K562 (cell line): ENCODE measurements around the gene AQP9. TPM values are rescaled to one million over a fixed set of nuclear protein-coding genes. Genes with fewer than 3 reads are reported as not detected.
A peak's percentile ranks its signal among the peaks of the same experiment; 100 is the strongest.

Source experiments
- ATAC-seq: fragments of 200-7000 bp; cut with Tn5 transposase; 3 replicates; pipeline ENCODE4 v1.9.1; 2020; ENCODE audit warnings: moderate library complexity
- BruUV-seq: library from RNA; stranded (reverse); fragments of 400-500 nt; replicated peaks from 2 replicates; lab custom pipeline; 2021; lab: Mats Ljungman, UMichigan
- CTCF ChIA-PET: fragments of 300-600 bp; formaldehyde crosslinking; extraction: SDS; loops from one replicate; lab custom pipeline; 2021; ENCODE audit warnings: low intra/inter-chr PET ratio; lab: Yijun Ruan, JAX
- POLR2A ChIA-PET: fragments of 300-600, 350-650 bp; sonication (Branson Sonifier 250); formaldehyde crosslinking; extraction: SDS; loops from one replicate; lab custom pipeline; 2021; ENCODE audit warnings: antibody characterized with exemption, inconsistent platforms; lab: Yijun Ruan, JAX
- DNase-seq, 4 experiments: peaks; one replicate each; pipeline versions ENCODE4 v3.0.0 to v3.0.0-alpha.2; 2011 to 2018; ENCODE audit warnings: low spot score in 3 of 4, mixed read lengths in 3 of 4; ENCODE audit errors: extremely low read depth in 1 of 4
- FAIRE-seq: peaks from 2 replicates; lab custom pipeline; 2011; peaks lifted over from hg19 to GRCh38; lab: Jason Lieb, UNC
- H2AFZ ChIP-seq: 2 replicates; pipeline ENCODE4 v1.6.0; 2011; ENCODE audit warnings: low read depth, low read length, control low read depth, inconsistent platforms
- H3K27ac ChIP-seq: fragments of 200-600 bp; 3 replicates; pipeline ENCODE4 v1.8.0; 2011; ENCODE audit warnings: low read depth, mild to moderate bottlenecking, control low read depth, inconsistent platforms, low read length, moderate library complexity, mixed read lengths; ENCODE audit errors: extremely low read depth
- H3K27me3 ChIP-seq, 2 experiments: fragments of 300-600 bp in 1 of 2; 2 replicates in 1 of 2; 3 replicates in 1 of 2; pipeline versions ENCODE4 v1.6.0 to v1.8.0; 2011; ENCODE audit warnings: inconsistent platforms in 2 of 2, low read length in 2 of 2, mild to moderate bottlenecking in 1 of 2, mixed read lengths in 1 of 2, moderate library complexity in 1 of 2; ENCODE audit not compliant: control insufficient read depth in 2 of 2, insufficient read depth in 2 of 2
- H3K36me3 ChIP-seq: fragments of 300-600 bp; 3 replicates; pipeline ENCODE4 v1.8.0; 2011; ENCODE audit warnings: mild to moderate bottlenecking, low read length, inconsistent platforms; ENCODE audit not compliant: control insufficient read depth, insufficient read depth
- H3K4me1 ChIP-seq, 2 experiments: fragments of 200-600 bp in 1 of 2; replicated peaks in 1 of 2; 2 replicates in 1 of 2; 3 replicates in 1 of 2; pipeline versions ENCODE4 v1.5.1 to v1.8.0; 2011; ENCODE audit warnings: inconsistent platforms in 2 of 2, low read length in 2 of 2, mild to moderate bottlenecking in 1 of 2, mixed read lengths in 1 of 2, moderate library complexity in 1 of 2; ENCODE audit not compliant: control insufficient read depth in 2 of 2, insufficient read depth in 2 of 2
- H3K4me2 ChIP-seq: 2 replicates; pipeline ENCODE4 v1.6.1; 2011; ENCODE audit warnings: low read length, control low read depth, inconsistent platforms, mixed read lengths; ENCODE audit not compliant: insufficient read depth
- H3K4me3 ChIP-seq: fragments of 200-600 bp; sonication (generic), shearing (Covaris generic); 2 replicates; pipeline ENCODE4 v1.5.1; 2016; ENCODE audit warnings: control low read depth, inconsistent platforms
- H3K79me2 ChIP-seq: fragments of 200-600 bp; 3 replicates; pipeline ENCODE4 v1.8.0; 2011; ENCODE audit warnings: low read length, inconsistent platforms; ENCODE audit not compliant: control insufficient read depth, insufficient read depth
- H3K9ac ChIP-seq, 2 experiments: 2 replicates each; pipeline versions ENCODE4 v1.6.0 to v1.6.1; 2011; ENCODE audit warnings: low read depth in 2 of 2, low read length in 2 of 2, control low read depth in 1 of 2, inconsistent platforms in 1 of 2, mild to moderate bottlenecking in 1 of 2, mixed read lengths in 1 of 2; ENCODE audit not compliant: insufficient read depth in 1 of 2
- H3K9me1 ChIP-seq: one replicate; pipeline ENCODE4 v1.6.0; 2011; ENCODE audit warnings: inconsistent platforms, mild to moderate bottlenecking, low read length, moderate library complexity; ENCODE audit not compliant: control insufficient read depth, insufficient read depth
- H3K9me3 ChIP-seq: replicated peaks from 2 replicates; pipeline ENCODE4 v1.5.1; 2011; ENCODE audit warnings: low read depth, low read length, inconsistent platforms; ENCODE audit not compliant: control insufficient read depth, insufficient read depth
- H4K20me1 ChIP-seq: replicated peaks from 2 replicates; pipeline ENCODE4 v1.6.1; 2011; ENCODE audit warnings: low read length, inconsistent platforms, mixed read lengths; ENCODE audit not compliant: control insufficient read depth, insufficient read depth
- CCNT2 ChIP-seq: IDR thresholded peaks from 2 replicates; pipeline ENCODE4 v1.6.1; 2011; ENCODE audit warnings: borderline replicate concordance, low read depth, mild to moderate bottlenecking, moderate library complexity, mixed read lengths, low read length; ENCODE audit not compliant: insufficient read length; ENCODE audit errors: extremely low read depth
- MTA1 ChIP-seq: fragments of 450-650 bp; IDR thresholded peaks from 2 replicates; pipeline ENCODE4 v1.6.1; 2017; ENCODE audit warnings: borderline replicate concordance
- OTX1 ChIP-seq: fragments of 450-650 bp; formaldehyde crosslinking; IDR thresholded peaks from 2 replicates; pipeline ENCODE4 v1.4.0; 2022; ENCODE audit warnings: mild to moderate bottlenecking
- POLR2B ChIP-seq: fragments of 450-650 bp; IDR thresholded peaks from 2 replicates; pipeline ENCODE4 v1.6.1; 2018; ENCODE audit warnings: low read depth; ENCODE audit not compliant: partially characterized antibody
- SIRT6 ChIP-seq: IDR thresholded peaks from one replicate; pipeline ENCODE4 v1.6.1; 2012; ENCODE audit warnings: low read depth, mild to moderate bottlenecking, control low read depth, inconsistent platforms, low read length, moderate library complexity
- SMC3 ChIP-seq: conservative IDR thresholded peaks from 2 replicates; pipeline ENCODE4 v1.6.1; 2011; ENCODE audit warnings: low read depth, low read length, improper control_type of control experiment; ENCODE audit not compliant: insufficient read depth
- SNIP1 ChIP-seq: fragments of 450-650 bp; IDR thresholded peaks from 2 replicates; pipeline ENCODE4 v1.7.1; 2017; ENCODE audit warnings: low read depth, mild to moderate bottlenecking
- TCF3 ChIP-seq: sonication (generic); formaldehyde crosslinking; IDR thresholded peaks from 2 replicates; pipeline ENCODE4 v1.4.0; 2020; ENCODE audit warnings: mild to moderate bottlenecking, missing genetic modification reagents
- TEAD1 ChIP-seq, 2 experiments: fragments of 450-650 bp in 1 of 2; sonication (generic) in 1 of 2; formaldehyde crosslinking; IDR thresholded peaks; 2 replicates each; pipeline versions ENCODE4 v1.4.0 to v1.8.0; 2020 to 2022; ENCODE audit warnings: mild to moderate bottlenecking in 2 of 2, missing genetic modification reagents in 1 of 2
- TEAD4 ChIP-seq, 2 experiments: sonication (generic) in 1 of 2; formaldehyde crosslinking in 1 of 2; IDR thresholded peaks; 2 replicates each; pipeline versions ENCODE4 v1.6.1 to v1.8.0; 2012 to 2022; ENCODE audit warnings: borderline replicate concordance in 1 of 2, inconsistent platforms in 1 of 2, low read length in 1 of 2, mild to moderate bottlenecking in 1 of 2, missing genetic modification reagents in 1 of 2
- THAP7 ChIP-seq: fragments of 250-450 bp; sonication (Bioruptor Pico); IDR thresholded peaks from 2 replicates; pipeline ENCODE4 v1.5.0; 2021
- UBTF ChIP-seq, 2 experiments: IDR thresholded peaks; 2 replicates each; pipeline ENCODE4 v1.6.1; 2012; ENCODE audit warnings: improper control_type of control experiment in 2 of 2, low read depth in 2 of 2, low read length in 2 of 2, borderline replicate concordance in 1 of 2
- ZFX ChIP-seq: sonication (generic); formaldehyde crosslinking; IDR thresholded peaks from 2 replicates; pipeline ENCODE4 v1.8.0; 2022; ENCODE audit warnings: mild to moderate bottlenecking, missing genetic modification reagents, moderate library complexity
- ZKSCAN3 ChIP-seq: fragments of 250-450 bp; sonication (Bioruptor Pico); IDR thresholded peaks from 2 replicates; pipeline ENCODE4 v1.4.0; 2020
- ZNF143 ChIP-seq: sonication (generic); formaldehyde crosslinking; IDR thresholded peaks from 2 replicates; pipeline ENCODE4 v1.9.0; 2022; ENCODE audit warnings: mild to moderate bottlenecking, missing genetic modification reagents
- ZNF75A ChIP-seq: fragments of 450-650 bp; formaldehyde crosslinking; IDR thresholded peaks from 2 replicates; pipeline ENCODE4 v1.4.0; 2020; ENCODE audit warnings: mild to moderate bottlenecking
- WGBS: fragments of 100-300 bp; shearing (Covaris generic); methylation state at CpG from one replicate; pipeline ENCODE4 v1.1.6; 2016; ENCODE audit warnings: low coverage, mixed read lengths; ENCODE audit not compliant: insufficient coverage; ENCODE audit errors: missing lambda C conversion rate; 5-methylcytosine and 5-hydroxymethylcytosine counted together
- in situ Hi-C: fragments of 300-500 bp; cut with MboI; formaldehyde crosslinking; loops from 4 replicates; pipeline ENCODE4 v1.15.0; 2018; ENCODE audit warnings: inconsistent platforms, mixed read lengths
- intact Hi-C: fragments of 100-400 bp; cut with micrococcal nuclease; formaldehyde crosslinking; loops from 2 replicates; pipeline ENCODE4 v1.14.2; 2022
- polyA plus RNA-seq, 8 experiments: library from polyadenylated mRNA; depleted of rRNA in 4 of 8; stranded (reverse) in 5 of 8; unstranded in 3 of 8; fragments of >200 nt; fragmentation: Nextera tagmentation in 2 of 8; fragmentation: Illumina TruSeq in 1 of 8; extraction: Ambion mirVana in 2 of 8; extraction: Trizol in 1 of 8; gene quantifications; 2 replicates each; pipeline versions ENCODE4 v1.2.1 to v1.2.3, GENCODE V29; 2011 to 2014; ENCODE audit warnings: inconsistent platforms in 1 of 8, missing spikeins in 1 of 8
- total RNA-seq, 7 experiments: library from RNA; depleted of rRNA in 6 of 7; stranded (reverse); fragments of >200 nt in 6 of 7; fragmentation: Illumina TruSeq in 2 of 7; extraction: Trizol in 2 of 7; gene quantifications; 2 replicates each; pipeline versions ENCODE4 v1.2.1 to v1.2.3, GENCODE V29; 2011 to 2021; ENCODE audit warnings: low replicate concordance in 1 of 7
- TF ChIP-seq, protein P1 (sequence below): fragments of 250-450 bp; sonication (Bioruptor Pico); IDR thresholded peaks from 2 replicates; pipeline ENCODE4 v1.6.1; 2021; ENCODE audit warnings: mild to moderate bottlenecking

Gene AQP9
- total and polyA plus RNA-seq, 9 of the 15 experiments (the other 6 are each of a cell fraction or from before 2014, with no cell fraction given): 0.04 to 0.33 (median 0.07) TPM; not detected in 4

DNA sequence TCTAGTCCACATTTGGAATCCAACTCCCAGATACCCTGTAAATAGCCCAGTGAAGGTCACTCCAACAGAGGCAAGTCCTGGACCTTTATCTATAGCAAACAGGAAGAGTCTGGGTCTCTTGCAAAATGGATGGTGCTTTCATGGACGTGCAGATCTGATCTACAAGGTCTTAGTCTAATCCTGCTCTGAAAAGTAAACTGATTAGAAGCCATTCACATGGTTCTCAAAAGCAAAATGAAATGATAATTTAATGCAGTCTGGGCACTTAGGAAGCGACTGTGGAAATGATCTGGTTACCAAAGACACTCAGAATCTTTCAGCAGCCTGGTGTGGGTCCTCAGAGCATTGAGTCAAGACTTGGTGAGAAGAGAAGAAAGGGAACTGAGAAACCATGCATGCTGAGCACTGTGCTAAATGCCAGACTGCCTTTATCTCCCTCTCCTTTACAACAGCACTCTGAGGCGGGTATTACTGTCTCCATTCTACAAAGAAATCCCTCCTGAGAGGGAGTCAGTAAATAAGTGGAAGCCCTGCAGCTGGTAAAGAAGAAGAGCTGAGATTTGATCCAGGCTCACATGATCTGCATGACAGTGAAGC, 29.0 kb downstream of the AQP9 start:
- peak overlapping the region; percentile 53; the same call in 1 of the 3 replicates for H3K27ac ChIP-seq
- H4K20me1 ChIP-seq: no peaks in the 10 kb centered on the region
- intact Hi-C loops (no loop called here), in situ Hi-C loops (no loop called here)
- no peaks in the 10 kb centered on the region for H3K36me3 ChIP-seq
- peak; percentile 88 for ATAC-seq
- H3K4me3 ChIP-seq: no peak overlapping the region
- DNase-seq: peak in 2 of 4 experiments; percentile 39 to 67
- no peak overlapping the region for H3K9ac ChIP-seq
- no TSS peak for BruUV-seq
- H3K9me1 ChIP-seq: no peaks in the 10 kb centered on the region
- WGBS: 10% methylated on average over 3 of the region's 3 CpGs
- H3K27me3 ChIP-seq: no peaks in the 10 kb centered on the region
- POLR2A ChIA-PET: interaction anchor here (0.5 to 1.6 kb wide), 7 partner anchors 10 to 1139 kb away, joined by 3 to 4 read pairs (median 3); no protein-coding TSS in a partner anchor
- peak; percentile 78 for FAIRE-seq
- CTCF ChIA-PET: no interaction called here
- H3K4me1 ChIP-seq: peaks cover 4 to 27% of the 10 kb centered on the region in 2 experiments; a peak in 4 of 5 replicates
- H3K79me2 ChIP-seq: no peaks in the 10 kb centered on the region
- no peaks in the 10 kb centered on the region for H3K9me3 ChIP-seq
- peak overlapping the region; percentile 48 for H3K4me2 ChIP-seq
- peak overlapping the region; percentile 75 for H2AFZ ChIP-seq
- TF ChIP-seq SNIP1: no peak
- TF ChIP-seq SMC3: no peak
- TF ChIP-seq THAP7 (CRISPR knock-in tag): no peak
- peak; percentile 20 for TF ChIP-seq CCNT2
- TF ChIP-seq TEAD4 (IDR thresholded peaks at IDR 0.05; ENCODE audit: low read length): peak; percentile 83
- TF ChIP-seq TEAD4 (CRISPR knock-in tag; IDR thresholded peaks at IDR 0.05; ENCODE audit: borderline replicate concordance): no peak
- TF ChIP-seq ZNF75A: no peak
- TF ChIP-seq, protein P1, sequence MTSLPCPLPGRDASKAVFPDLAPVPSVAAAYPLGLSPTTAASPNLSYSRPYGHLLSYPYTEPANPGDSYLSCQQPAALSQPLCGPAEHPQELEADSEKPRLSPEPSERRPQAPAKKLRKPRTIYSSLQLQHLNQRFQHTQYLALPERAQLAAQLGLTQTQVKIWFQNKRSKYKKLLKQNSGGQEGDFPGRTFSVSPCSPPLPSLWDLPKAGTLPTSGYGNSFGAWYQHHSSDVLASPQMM (CRISPR knock-in tag): no peak
- no peak for TF ChIP-seq TEAD1 (CRISPR knock-in tag; IDR thresholded peaks at IDR 0.05)
- no peak for TF ChIP-seq OTX1 (CRISPR knock-in tag)
- TF ChIP-seq ZKSCAN3 (CRISPR knock-in tag): no peak
- no peak for TF ChIP-seq ZNF143 (CRISPR knock-in tag)
- peak; percentile 71 for TF ChIP-seq TCF3
- TF ChIP-seq UBTF (IDR thresholded peaks at IDR 0.05; ENCODE audit: borderline replicate concordance in 1 of 2, low read depth in 2 of 2, low read length in 2 of 2): peak in 1 of 2 experiments; percentile 51; a peak in 1 of 4 replicates
- 0 out of 2 replicates have a peak, but pooled peaks have one; percentile 52 for TF ChIP-seq MTA1
- TF ChIP-seq POLR2B: no peak
- TF ChIP-seq SIRT6: no peak
- no peak for TF ChIP-seq ZFX
